Heart right ventricle (tissue), 16 donors: ENCODE results near the gene NLRP12. TPM values are rescaled to one million over a fixed set of nuclear protein-coding genes. Genes with fewer than 3 reads are reported as not detected.
"Not testable (repeated sequence)": the region's sequence is repeated elsewhere in the genome, so short reads cannot be mapped to it uniquely, and the experiment has no call there.

Source experiments
- ATAC-seq, 8 donors: fragments of 200-7000 bp; cut with Tn5 transposase; one replicate each; pipeline ENCODE4 v1.9.1; 2020; ENCODE audit warnings: mild to moderate bottlenecking in 8 of 8, moderate library complexity in 8 of 8, moderate number of reproducible peaks in 1 of 8
- DNase-seq, 2 donors: peaks; one replicate each; pipeline ENCODE4 v3.0.0-alpha.2; 2020
- H3K27ac ChIP-seq, 10 donors: fragments of 200-600 bp; sonication (generic) in 2 of 10; one replicate each; pipeline versions ENCODE4 v1.5.0 to v1.8.0; 2020 to 2022; ENCODE audit warnings: mild to moderate bottlenecking in 3 of 10
- H3K27me3 ChIP-seq, 7 donors: fragments of 200-600 bp; one replicate each; pipeline ENCODE4 v1.8.0; 2021 to 2022; ENCODE audit warnings: mild to moderate bottlenecking in 2 of 7
- H3K36me3 ChIP-seq, 9 donors: fragments of 200-600 bp; sonication (generic) in 1 of 9; one replicate each; pipeline versions ENCODE4 v1.5.0 to v1.8.0; 2020 to 2022; ENCODE audit warnings: mild to moderate bottlenecking in 2 of 9
- H3K4me1 ChIP-seq, 9 donors: fragments of 200-600 bp; sonication (generic) in 1 of 9; one replicate each; pipeline versions ENCODE4 v1.5.0 to v1.8.0; 2020 to 2022; ENCODE audit warnings: mild to moderate bottlenecking in 4 of 9
- H3K4me3 ChIP-seq, 10 donors: fragments of 200-600 bp; sonication (generic) in 2 of 10; one replicate each; pipeline versions ENCODE4 v1.5.0 to v1.8.0; 2020 to 2022; ENCODE audit warnings: mild to moderate bottlenecking in 7 of 10, moderate library complexity in 2 of 10
- H3K9me3 ChIP-seq, 11 donors: fragments of 200-600 bp in 10 of 11; sonication (generic) in 2 of 11; one replicate each; pipeline versions ENCODE4 v1.5.0 to v1.8.0; 2013 to 2022; ENCODE audit warnings: mild to moderate bottlenecking in 2 of 11, control low read depth in 1 of 11, moderate library complexity in 1 of 11
- CTCF ChIP-seq, 9 donors: fragments of 200-600 bp; sonication (generic) in 2 of 9; IDR thresholded peaks; one replicate each; pipeline versions ENCODE4 v1.5.0 to v1.8.0; 2021 to 2022; ENCODE audit warnings: antibody characterized with exemption in 9 of 9, mild to moderate bottlenecking in 5 of 9, moderate library complexity in 1 of 9
- WGBS, 2 donors: extraction: QIAGEN DNeasy Blood & Tissue Kit; methylation state at CpG; one replicate each; pipeline ENCODE4 v1.1.7; 2013; ENCODE audit warnings: inconsistent platforms in 1 of 2; 5-methylcytosine and 5-hydroxymethylcytosine counted together
- intact Hi-C, 10 donors: fragments of 100-400 bp; cut with DNase I; formaldehyde crosslinking; loops; one replicate each; pipeline versions ENCODE4 v1.11.1 to v1.14.2; 2022
- polyA plus RNA-seq, 2 donors: library from polyadenylated mRNA; stranded (reverse); fragments of 200-250 nt; gene quantifications; one replicate each; pipeline ENCODE4 v1.2.3, GENCODE V29; 2013
- total RNA-seq, 10 donors: library from RNA; stranded (reverse); fragmentation: NEBNext Ultra II Directional in 3 of 10; extraction: Animal tissue kit (Norgen Biotek cat#: 25700) in 3 of 10; gene quantifications; one replicate each; pipeline versions ENCODE4 v1.2.1 to v1.2.4, GENCODE V29; 2021 to 2023
- donor health status: Arrhythmogenic right ventricular cardiomyopathy.
- donor health status: ischemic (EF 13 %, LVEDD 7.1; RV severe dilation, severe dysfunction).
- donor health status: healthy with polysubstance abuse.
- donor health status: DM: no; HTN: yes; CAD: no.
- donor health status: DM: no; HTN: no; CAD: no.
- donor health status: ischemic (EF 25% LVEDD 6.9; RV normal size, moderate dysfunction).
- donor health status: ischemic (EF 25% LVEDD 5.7; RV mildly dilated, moderate dysfunction).
- donor health status: healthy.
- donor health status: DM: yes; HTN: yes; CAD: no.
- donor health status: Ischemic cardiomyopathy.
- donor health status: ischemic (EF 35%, LVEDD 5.7; RV mildly dilated, moderate dysfunction).
- donor health status: nonischemic (EF 11% LVEDD 7.7; RV severe dilation, severe dysfunction).
- donor health status: DM: yes; HTN: yes; CAD: no.
- donor health status: PGD.
- donor health status: ischemic (EF 29% LVEDD 5.4; RV normal size, mild dysfunction).
- donor health status: nonischemic (EF 23%, LVEDD 6.1; RV moderate dilation, normal function).

The NLRP12 gene
- total and polyA plus RNA-seq, 12 donors = 0.07 to 1.0 (median 0.27) TPM; not detected in 1

- peaks cover 3 to 68% (median 42%) of the 10 kb centered on the region in 9 donors for H3K4me1 ChIP-seq
- peak overlapping the region in 5 of 10 donors; percentile 18 to 91 (median 23) for H3K4me3 ChIP-seq
- peak overlapping the region in 7 of 10 donors; percentile 29 to 78 (median 46) for H3K27ac ChIP-seq
- H3K9me3 ChIP-seq = no peaks in the 10 kb centered on the region
- intact Hi-C loops = loop anchor here in 1 of 10 donors (10.0 kb wide), 1 partner anchor 234 kb away; the partner anchor contains the start of genes NDUFA3 and OSCAR
- no peak for ATAC-seq
- DNase-seq = no peak
- H3K36me3 ChIP-seq = peaks cover 0 to 52% (median 20%) of the 10 kb centered on the region in 9 donors
- no peak for TF ChIP-seq CTCF (IDR thresholded peaks at IDR 0.05)
- 17 to 41% methylated on average over 5 of the region's 5 CpGs for WGBS, 2 donors
- H3K27me3 ChIP-seq = no peaks in the 10 kb centered on the region
Observed at GRCh38 chr19:53870485-53870844, 46.4 kb upstream of the NLRP12 start.

GRCh38 chr19:53869805-53870484 lies 45.8 kb upstream of the NLRP12 start:
- H3K9me3 ChIP-seq, ATAC-seq, DNase-seq, H3K27me3 ChIP-seq: not testable (repeated sequence)
- 5 to 8% methylated on average over 12 to 24 of the region's 24 CpGs for WGBS, 2 donors
- intact Hi-C loops = loop anchor here in 2 of 10 donors (10.0 kb wide), 2 partner anchors 235 to 245 kb away; partner anchors contain the start of genes NDUFA3 (in 1 of the 2), OSCAR (in 1 of the 2), PRPF31 (in 1 of the 2) and TFPT (in 1 of the 2)
- peaks cover 3 to 69% (median 45%) of the 10 kb centered on the region in 9 donors for H3K4me1 ChIP-seq
- H3K4me3 ChIP-seq = peak overlapping the region; percentile 59 to 97 (median 80)
- H3K27ac ChIP-seq = peak overlapping the region; percentile 63 to 99 (median 97)
- peaks cover 0 to 47% (median 18%) of the 10 kb centered on the region in 9 donors for H3K36me3 ChIP-seq

GRCh38 chr19:53868892-53869804 lies 45.0 kb upstream of the NLRP12 start:
- WGBS, 2 donors = 1% methylated on average over 66 to 75 of the region's 75 CpGs
- H3K27ac ChIP-seq = peak overlapping the region; percentile 63 to 99 (median 97)
- peak overlapping the region; percentile 59 to 97 (median 80) for H3K4me3 ChIP-seq
- H3K27me3 ChIP-seq = no peaks in the 10 kb centered on the region
- H3K9me3 ChIP-seq = no peaks in the 10 kb centered on the region
- intact Hi-C loops = loop anchor here in 1 of 10 donors (10.0 kb wide), 1 partner anchor 246 kb away; the partner anchor contains the start of genes PRPF31 and TFPT
- ATAC-seq (peak; percentile 53 to 78 (median 66)), DNase-seq (peak; percentile 91 to 92)
- peak in 6 of 9 donors; percentile 8 to 48 (median 44) for TF ChIP-seq CTCF (IDR thresholded peaks at IDR 0.05)
- peaks cover 0 to 39% (median 15%) of the 10 kb centered on the region in 9 donors for H3K36me3 ChIP-seq
- H3K4me1 ChIP-seq = peaks cover 3 to 61% (median 45%) of the 10 kb centered on the region in 9 donors

GRCh38 chr19:53868091-53868891 lies 44.2 kb upstream of the NLRP12 start:
- peak overlapping the region; percentile 63 to 99 (median 97) for H3K27ac ChIP-seq
- H3K9me3 ChIP-seq = no peaks in the 10 kb centered on the region
- H3K27me3 ChIP-seq = no peaks in the 10 kb centered on the region
- intact Hi-C loops = loop anchor here in 1 of 10 donors (10.0 kb wide), 1 partner anchor 247 kb away; the partner anchor contains the start of genes PRPF31 and TFPT
- ATAC-seq (peak in 7 of 8 donors; percentile 9 to 48 (median 22)), DNase-seq (peak; percentile 59 to 61)
- H3K4me1 ChIP-seq = peaks cover 3 to 52% (median 45%) of the 10 kb centered on the region in 9 donors
- H3K4me3 ChIP-seq = peak overlapping the region; percentile 59 to 97 (median 80)
- no peak for TF ChIP-seq CTCF (IDR thresholded peaks at IDR 0.05)
- 0 to 1% methylated on average over 25 to 34 of the region's 37 CpGs for WGBS, 2 donors
- H3K36me3 ChIP-seq = peaks cover 0 to 30% (median 7%) of the 10 kb centered on the region in 9 donors
